Measurements from ENCODE around the gene COLEC12. TPM values are rescaled to one million over a fixed set of nuclear protein-coding genes. Genes with fewer than 3 reads are reported as not detected.

The COLEC12 gene
- total and polyA plus RNA-seq, 2 donors (not counting 3 experiments of a cell fraction or from before 2014, with no cell fraction given), result 8.0 to 17.1 TPM

DNA sequence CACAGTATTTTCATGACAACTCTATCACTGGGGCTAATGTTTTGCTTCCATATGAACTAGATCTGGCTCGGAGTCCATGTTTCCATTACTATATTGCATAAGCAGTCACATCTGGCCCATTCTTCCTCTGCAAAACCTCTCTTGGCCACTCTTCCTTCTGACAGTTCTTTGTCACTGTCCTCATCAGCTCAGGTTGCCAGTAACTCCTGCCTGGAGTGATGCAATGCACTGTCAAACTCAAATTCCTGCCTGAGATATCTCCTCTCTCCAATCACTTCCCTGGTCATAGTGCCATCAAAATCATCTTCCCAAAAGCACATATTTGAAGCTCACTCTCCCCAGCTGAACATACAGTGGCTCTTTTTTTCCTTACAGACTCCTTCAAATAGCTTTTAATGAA, 66.1 kb downstream of the COLEC12 start:
- dilution Hi-C loops (cut with MboI; ENCODE audit: extremely low pct_ligation_motif_present, low sequenced_read_pairs), result no loop called here
- no peak overlapping the region for H3K4me3 ChIP-seq (replicated peaks in 1 of 3; ENCODE audit: insufficient read depth in 1 of 3, low read depth in 1 of 3, low read length in 3 of 3)
- H3K9me3 ChIP-seq (replicated peaks; ENCODE audit: control insufficient read depth, insufficient read depth, low read length), result no peaks in the 10 kb centered on the region
- peaks cover 14% of the 10 kb centered on the region for H3K4me1 ChIP-seq (ENCODE audit: control insufficient read depth, extremely low read depth, insufficient read depth, low read length)
- intact Hi-C loops (cut with micrococcal nuclease), result no loop called here
- H3K36me3 ChIP-seq (ENCODE audit: control insufficient read depth in 2 of 2, extremely low read depth in 1 of 2, insufficient read depth in 2 of 2, low read length in 2 of 2), result no peaks in the 10 kb centered on the region
- H3K4me2 ChIP-seq (ENCODE audit: insufficient read depth, low read length), result no peak overlapping the region
- no peak overlapping the region for H2AFZ ChIP-seq (ENCODE audit: low read depth, low read length)
- TF ChIP-seq GATA2 (IDR thresholded peaks at IDR 0.05; ENCODE audit: insufficient read depth, insufficient read length, low read depth, low read length), result no peak
- TF ChIP-seq FOS (IDR thresholded peaks at IDR 0.05; ENCODE audit: borderline replicate concordance, insufficient read depth, low read length), result no peak
- no peak for TF ChIP-seq POLR2AphosphoS5 (IDR thresholded peaks at IDR 0.05; ENCODE audit: insufficient read depth, low read depth, low read length)
- no peak for TF ChIP-seq JUN (IDR thresholded peaks at IDR 0.05; ENCODE audit: borderline replicate concordance, insufficient read depth, insufficient read length, low read depth)
- TF ChIP-seq EZH2 (IDR thresholded peaks at IDR 0.05; ENCODE audit: borderline replicate concordance, low read depth, low read length, severe bottlenecking), result no peak
- TF ChIP-seq, protein P1, sequence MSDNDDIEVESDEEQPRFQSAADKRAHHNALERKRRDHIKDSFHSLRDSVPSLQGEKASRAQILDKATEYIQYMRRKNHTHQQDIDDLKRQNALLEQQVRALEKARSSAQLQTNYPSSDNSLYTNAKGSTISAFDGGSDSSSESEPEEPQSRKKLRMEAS (IDR thresholded peaks at IDR 0.05; ENCODE audit: insufficient read depth, insufficient read length), result no peak
- TF ChIP-seq, protein P2, sequence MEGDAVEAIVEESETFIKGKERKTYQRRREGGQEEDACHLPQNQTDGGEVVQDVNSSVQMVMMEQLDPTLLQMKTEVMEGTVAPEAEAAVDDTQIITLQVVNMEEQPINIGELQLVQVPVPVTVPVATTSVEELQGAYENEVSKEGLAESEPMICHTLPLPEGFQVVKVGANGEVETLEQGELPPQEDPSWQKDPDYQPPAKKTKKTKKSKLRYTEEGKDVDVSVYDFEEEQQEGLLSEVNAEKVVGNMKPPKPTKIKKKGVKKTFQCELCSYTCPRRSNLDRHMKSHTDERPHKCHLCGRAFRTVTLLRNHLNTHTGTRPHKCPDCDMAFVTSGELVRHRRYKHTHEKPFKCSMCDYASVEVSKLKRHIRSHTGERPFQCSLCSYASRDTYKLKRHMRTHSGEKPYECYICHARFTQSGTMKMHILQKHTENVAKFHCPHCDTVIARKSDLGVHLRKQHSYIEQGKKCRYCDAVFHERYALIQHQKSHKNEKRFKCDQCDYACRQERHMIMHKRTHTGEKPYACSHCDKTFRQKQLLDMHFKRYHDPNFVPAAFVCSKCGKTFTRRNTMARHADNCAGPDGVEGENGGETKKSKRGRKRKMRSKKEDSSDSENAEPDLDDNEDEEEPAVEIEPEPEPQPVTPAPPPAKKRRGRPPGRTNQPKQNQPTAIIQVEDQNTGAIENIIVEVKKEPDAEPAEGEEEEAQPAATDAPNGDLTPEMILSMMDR (IDR thresholded peaks at IDR 0.05; ENCODE audit: extremely low read depth in 1 of 2, insufficient read depth in 1 of 2, low read depth in 1 of 2, low read length in 2 of 2), result no peak
- TF ChIP-seq MYC (IDR thresholded peaks at IDR 0.05; ENCODE audit: low read depth, low read length), result no peak
- TF ChIP-seq POLR2A (IDR thresholded peaks at IDR 0.05; ENCODE audit: low read depth, low read length), result no peak
- BruUV-seq (replicated peaks), result no TSS peak
- no peaks in the 10 kb centered on the region for H4K20me1 ChIP-seq (replicated peaks; ENCODE audit: control insufficient read depth, extremely low read depth, insufficient read depth, low read length)
- CTCF ChIA-PET, result interaction anchor here (1.4 kb wide), 2 partner anchors 10 to 23 kb away, joined by 4 read pairs; no protein-coding TSS in a partner anchor
- no peaks in the 10 kb centered on the region for H3K9me1 ChIP-seq (replicated peaks; ENCODE audit: control insufficient read depth, extremely low read depth, insufficient read depth, low read length)
- H3K9ac ChIP-seq (replicated peaks; ENCODE audit: extremely low read depth, insufficient read depth, low read length), result no peak overlapping the region
- no peaks in the 10 kb centered on the region for H3K27me3 ChIP-seq (ENCODE audit: control insufficient read depth in 2 of 2, insufficient read depth in 2 of 2, low read length in 2 of 2)
- FAIRE-seq (no peak), DNase-seq (ENCODE audit: low read depth, low spot score) (no peak)
- no peaks in the 10 kb centered on the region for H3K79me2 ChIP-seq (ENCODE audit: control insufficient read depth, insufficient read depth, low read length)
- POLR2A ChIA-PET, result no interaction called here
- peak overlapping the region; percentile 12 for H3K27ac ChIP-seq (ENCODE audit: insufficient read depth, low read depth, low read length)
